Esophagus (tissue), 2 donors: ENCODE data around the gene RNFT1. TPM values are rescaled to one million over a fixed set of nuclear protein-coding genes. Genes with fewer than 3 reads are reported as not detected.
"Not testable (repeated sequence)": the region's sequence is repeated elsewhere in the genome, so short reads cannot be mapped to it uniquely, and the experiment has no call there.

Experiments
- H3K27ac ChIP-seq, 2 donors: one replicate each; pipeline ENCODE4 v1.5.1; 2013; ENCODE audit warnings: low read depth in 2 of 2, mild to moderate bottlenecking in 2 of 2, inconsistent platforms in 1 of 2, low read length in 1 of 2, moderate library complexity in 1 of 2
- H3K27me3 ChIP-seq, 2 donors: one replicate each; pipeline ENCODE4 v1.6.1; 2013; ENCODE audit warnings: low read length in 2 of 2, control low read depth in 1 of 2, mild to moderate bottlenecking in 1 of 2; ENCODE audit not compliant: insufficient read depth in 2 of 2, control insufficient read depth in 1 of 2
- H3K36me3 ChIP-seq, 2 donors: one replicate each; pipeline ENCODE4 v1.6.1; 2013; ENCODE audit warnings: low read length in 1 of 2; ENCODE audit not compliant: control insufficient read depth in 2 of 2, insufficient read depth in 2 of 2
- H3K4me1 ChIP-seq, 2 donors: one replicate each; pipeline ENCODE4 v1.6.1; 2013; ENCODE audit warnings: low read length in 1 of 2; ENCODE audit not compliant: control insufficient read depth in 2 of 2, insufficient read depth in 2 of 2
- H3K4me3 ChIP-seq, 2 donors: one replicate each; pipeline ENCODE4 v1.5.1; 2013; ENCODE audit warnings: low read length in 2 of 2, mild to moderate bottlenecking in 2 of 2, low read depth in 1 of 2, moderate library complexity in 1 of 2
- H3K9me3 ChIP-seq, 2 donors: one replicate each; pipeline ENCODE4 v1.6.1; 2013; ENCODE audit warnings: mild to moderate bottlenecking in 2 of 2, low read depth in 1 of 2, low read length in 1 of 2, moderate library complexity in 1 of 2; ENCODE audit not compliant: control insufficient read depth in 2 of 2, insufficient read depth in 1 of 2
- WGBS, 2 donors: extraction: QIAGEN DNeasy Blood & Tissue Kit; methylation state at CpG; one replicate each; pipeline ENCODE4 v1.1.7; 2013; 5-methylcytosine and 5-hydroxymethylcytosine counted together
- polyA plus RNA-seq, 2 donors: library from polyadenylated mRNA; stranded (reverse); fragments of 200-250 nt; gene quantifications; one replicate each; pipeline ENCODE4 v1.2.3, GENCODE V29; 2013
- donor health status: healthy with polysubstance abuse.
- donor health status: Bipolar disorder and iron deficiency.

The RNFT1 gene
- polyA plus RNA-seq, 2 donors = 9.8 to 10.3 TPM

DNA sequence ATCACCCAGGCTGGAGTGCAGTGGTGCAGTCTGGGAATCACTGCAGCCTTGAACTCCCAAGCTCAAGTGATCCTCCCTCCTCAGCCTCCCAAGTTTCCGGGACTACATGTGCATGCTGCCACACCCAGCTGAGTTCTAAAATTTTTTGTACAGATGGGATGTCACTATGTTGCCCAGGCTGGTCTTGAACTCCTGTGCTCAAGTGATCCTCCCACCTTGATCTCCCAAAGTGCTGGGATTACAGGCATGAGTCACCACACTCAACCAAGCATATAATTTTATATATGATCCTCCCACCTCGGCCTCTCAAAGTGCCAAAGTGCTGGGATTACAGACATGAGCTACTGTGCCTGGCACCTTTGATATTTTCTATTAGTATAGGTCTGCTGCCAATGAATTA lies 7.2 kb upstream of the RNFT1 start:
- H3K36me3 ChIP-seq, H3K4me3 ChIP-seq, H3K9me3 ChIP-seq, H3K27ac ChIP-seq, H3K27me3 ChIP-seq, H3K4me1 ChIP-seq: not testable (repeated sequence)
- whole genome bisulfite sequencing, 2 donors = 77% methylated on average over 2 of the region's 2 CpGs

GRCh38 chr17:59963738-59964481 lies 630 bp downstream of the RNFT1 start:
- Histone ChIP-seq H3K27ac (peak overlapping the region; percentile 90 to 99), H3K9me3 (no peaks in the 10 kb centered on the region), H3K27me3 (no peaks in the 10 kb centered on the region), H3K4me1 (no peaks in the 10 kb centered on the region), H3K36me3 (peaks cover 0 to 3% of the 10 kb centered on the region in 2 donors), H3K4me3 (peak overlapping the region; percentile 76 to 98)
- WGBS, 2 donors = 3% methylated on average over 21 of the region's 21 CpGs

DNA sequence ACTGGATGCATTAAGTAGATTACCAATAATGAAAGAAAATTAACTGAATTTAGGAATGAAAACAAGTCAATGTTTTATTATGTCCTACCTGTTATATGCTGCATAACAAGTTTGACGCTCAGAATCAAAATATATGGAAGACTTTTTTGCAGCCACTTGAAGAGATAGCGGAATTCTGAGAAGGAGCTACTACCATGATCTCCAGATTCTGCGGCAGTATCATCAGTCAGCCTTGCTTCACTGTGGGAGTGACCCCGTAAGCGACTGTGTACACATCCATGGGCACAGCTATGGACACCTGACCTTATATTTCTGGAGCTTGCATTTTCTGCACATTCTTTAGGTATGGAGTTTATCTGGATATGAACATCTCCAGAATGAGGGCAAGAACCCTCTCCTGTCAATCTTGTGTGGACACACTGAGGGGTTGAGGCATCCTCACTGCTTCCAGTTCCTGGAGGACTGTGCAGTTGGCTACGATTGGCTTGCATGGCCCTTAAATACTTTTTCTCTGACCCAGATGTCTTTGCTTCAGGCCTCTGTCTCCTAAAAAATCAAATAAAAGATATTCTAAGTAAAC lies 1.7 kb downstream of the RNFT1 start:
- Histone ChIP-seq H3K4me1 (no peaks in the 10 kb centered on the region), H3K27me3 (no peaks in the 10 kb centered on the region), H3K36me3 (peaks cover 0 to 3% of the 10 kb centered on the region in 2 donors), H3K4me3 (no peak overlapping the region), H3K27ac (no peak overlapping the region), H3K9me3 (no peaks in the 10 kb centered on the region)
- WGBS, 2 donors = 92 to 94% methylated on average over 6 of the region's 6 CpGs

- not testable (repeated sequence) for H3K4me1 ChIP-seq, H3K36me3 ChIP-seq, H3K27me3 ChIP-seq, H3K27ac ChIP-seq, H3K9me3 ChIP-seq, H3K4me3 ChIP-seq
- 95 to 97% methylated on average over 8 of the region's 8 CpGs for WGBS, 2 donors
Measured at GRCh38 chr17:59959574-59959973, 5.0 kb downstream of the RNFT1 start.

DNA sequence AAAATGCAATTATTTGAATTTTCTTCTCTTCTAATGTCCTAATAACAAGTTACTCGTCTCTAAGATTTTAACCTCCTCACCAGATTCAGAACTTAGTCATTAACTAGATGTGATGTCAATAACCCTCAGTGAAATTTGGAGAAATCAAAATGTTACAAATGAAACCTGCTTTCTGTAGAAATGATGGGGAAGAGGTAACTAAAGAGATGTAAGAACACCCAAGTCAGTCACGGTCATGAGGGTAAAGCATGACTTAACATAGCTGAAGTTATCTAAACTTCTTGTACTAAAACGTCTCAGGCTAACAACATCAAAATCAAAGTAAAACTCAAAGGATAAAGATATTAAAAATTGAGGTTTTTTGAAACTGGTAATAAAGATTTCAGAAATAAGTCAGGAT lies 9.7 kb downstream of the RNFT1 start:
- WGBS, 2 donors = 79 to 84% methylated on average over 3 of the region's 3 CpGs
- H3K27me3 ChIP-seq = no peaks in the 10 kb centered on the region
- H3K9me3 ChIP-seq = no peaks in the 10 kb centered on the region
- H3K4me1 ChIP-seq = no peaks in the 10 kb centered on the region
- H3K4me3 ChIP-seq = no peak overlapping the region
- H3K36me3 ChIP-seq = no peaks in the 10 kb centered on the region
- no peak overlapping the region for H3K27ac ChIP-seq

DNA sequence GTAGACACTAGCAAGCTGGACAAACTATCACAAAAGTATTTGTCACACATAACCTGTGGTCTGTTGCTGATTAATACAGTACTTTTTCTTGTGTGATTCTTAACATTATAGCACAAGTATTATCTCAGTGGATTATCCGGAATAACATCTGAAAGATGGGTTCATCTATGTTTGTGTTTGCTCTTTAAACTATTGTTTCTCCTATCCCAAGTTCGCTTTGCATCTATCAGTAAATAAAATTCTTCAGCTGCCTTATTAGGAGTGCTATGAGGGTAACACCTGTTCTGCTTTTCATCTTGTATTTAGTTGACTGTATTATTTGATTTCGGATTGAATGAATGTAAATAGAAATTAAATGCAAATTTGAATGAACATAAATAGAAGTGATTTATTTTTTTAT lies 14.5 kb downstream of the RNFT1 start:
- H3K4me3 ChIP-seq = no peak overlapping the region
- no peaks in the 10 kb centered on the region for H3K36me3 ChIP-seq
- no peaks in the 10 kb centered on the region for H3K9me3 ChIP-seq
- no peak overlapping the region for H3K27ac ChIP-seq
- H3K4me1 ChIP-seq = no peaks in the 10 kb centered on the region
- 87 to 88% methylated on average over 3 of the region's 3 CpGs for WGBS, 2 donors
- no peaks in the 10 kb centered on the region for H3K27me3 ChIP-seq

- not testable (repeated sequence) for H3K4me3 ChIP-seq, H3K4me1 ChIP-seq, H3K9me3 ChIP-seq, H3K27me3 ChIP-seq, H3K27ac ChIP-seq, H3K36me3 ChIP-seq
- WGBS, 2 donors = 74% methylated on average over 4 of the region's 4 CpGs
Measured at GRCh38 chr17:59947310-59947709, 17.2 kb downstream of the RNFT1 start.

GRCh38 chr17:59946433-59946832 lies 18.1 kb downstream of the RNFT1 start:
- not testable (repeated sequence) for H3K27me3 ChIP-seq, H3K27ac ChIP-seq, H3K9me3 ChIP-seq, H3K4me1 ChIP-seq, H3K4me3 ChIP-seq, H3K36me3 ChIP-seq
- 88 to 89% methylated on average over 7 of the region's 7 CpGs for WGBS, 2 donors

DNA sequence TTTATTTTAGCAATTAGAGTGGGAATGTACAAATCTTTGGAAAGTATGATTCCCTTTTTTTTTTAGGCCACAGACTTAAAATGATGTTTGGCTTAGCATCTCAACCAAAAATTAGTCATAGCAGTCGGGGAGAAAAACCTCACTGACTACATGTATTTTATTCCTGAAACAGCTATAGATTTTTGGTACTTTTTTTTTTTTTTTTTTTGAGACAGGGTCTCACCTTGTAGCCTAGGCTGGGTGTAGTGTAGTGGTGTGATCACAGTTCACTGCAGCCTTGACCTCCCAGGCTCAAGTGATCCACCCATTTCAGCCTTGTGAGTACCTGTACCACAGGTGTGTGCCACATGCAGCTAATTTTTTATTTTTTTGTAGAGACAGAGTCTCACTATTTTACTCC lies 23.4 kb downstream of the RNFT1 start:
- H3K27me3 ChIP-seq = no peaks in the 10 kb centered on the region
- no peak overlapping the region for H3K4me3 ChIP-seq
- H3K4me1 ChIP-seq = no peaks in the 10 kb centered on the region
- H3K27ac ChIP-seq = no peak overlapping the region
- H3K9me3 ChIP-seq = no peaks in the 10 kb centered on the region
- H3K36me3 ChIP-seq = peaks cover 0 to 3% of the 10 kb centered on the region in 2 donors
- 75 to 83% methylated on average over 1 of the region's 1 CpG for WGBS, 2 donors

DNA sequence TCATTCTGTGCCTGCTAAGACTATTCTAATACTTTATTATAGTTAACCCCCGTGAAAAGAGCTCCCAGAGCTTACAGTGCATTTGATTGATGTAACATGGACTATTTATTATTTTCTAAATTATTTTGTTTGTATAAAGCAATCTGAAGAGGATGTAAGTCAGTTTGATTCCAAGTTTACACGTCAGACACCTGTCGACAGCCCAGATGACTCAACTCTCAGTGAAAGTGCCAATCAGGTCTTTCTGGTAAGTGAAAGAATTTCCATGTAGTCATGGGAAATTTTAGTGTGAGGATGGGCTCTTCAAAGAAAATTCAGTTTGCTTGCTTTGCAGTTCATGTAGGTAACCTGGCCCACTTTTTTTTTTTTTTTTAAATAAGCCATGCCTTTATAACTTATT lies 23.8 kb downstream of the RNFT1 start:
- H3K36me3 ChIP-seq, H3K27ac ChIP-seq: not testable (repeated sequence)
- 56 to 60% methylated on average over 3 of the region's 3 CpGs for WGBS, 2 donors

More for the DNA sequence above, 23.8 kb downstream of the RNFT1 start:
- not testable (repeated sequence) for H3K4me1 ChIP-seq, H3K4me3 ChIP-seq, H3K27me3 ChIP-seq, H3K9me3 ChIP-seq
